Measurements from ENCODE around the gene NWD2.
"Not testable (repeated sequence)": the region's sequence is repeated elsewhere in the genome, so short reads cannot be mapped to it uniquely, and the experiment has no call there.

The NWD2 gene, protein sequence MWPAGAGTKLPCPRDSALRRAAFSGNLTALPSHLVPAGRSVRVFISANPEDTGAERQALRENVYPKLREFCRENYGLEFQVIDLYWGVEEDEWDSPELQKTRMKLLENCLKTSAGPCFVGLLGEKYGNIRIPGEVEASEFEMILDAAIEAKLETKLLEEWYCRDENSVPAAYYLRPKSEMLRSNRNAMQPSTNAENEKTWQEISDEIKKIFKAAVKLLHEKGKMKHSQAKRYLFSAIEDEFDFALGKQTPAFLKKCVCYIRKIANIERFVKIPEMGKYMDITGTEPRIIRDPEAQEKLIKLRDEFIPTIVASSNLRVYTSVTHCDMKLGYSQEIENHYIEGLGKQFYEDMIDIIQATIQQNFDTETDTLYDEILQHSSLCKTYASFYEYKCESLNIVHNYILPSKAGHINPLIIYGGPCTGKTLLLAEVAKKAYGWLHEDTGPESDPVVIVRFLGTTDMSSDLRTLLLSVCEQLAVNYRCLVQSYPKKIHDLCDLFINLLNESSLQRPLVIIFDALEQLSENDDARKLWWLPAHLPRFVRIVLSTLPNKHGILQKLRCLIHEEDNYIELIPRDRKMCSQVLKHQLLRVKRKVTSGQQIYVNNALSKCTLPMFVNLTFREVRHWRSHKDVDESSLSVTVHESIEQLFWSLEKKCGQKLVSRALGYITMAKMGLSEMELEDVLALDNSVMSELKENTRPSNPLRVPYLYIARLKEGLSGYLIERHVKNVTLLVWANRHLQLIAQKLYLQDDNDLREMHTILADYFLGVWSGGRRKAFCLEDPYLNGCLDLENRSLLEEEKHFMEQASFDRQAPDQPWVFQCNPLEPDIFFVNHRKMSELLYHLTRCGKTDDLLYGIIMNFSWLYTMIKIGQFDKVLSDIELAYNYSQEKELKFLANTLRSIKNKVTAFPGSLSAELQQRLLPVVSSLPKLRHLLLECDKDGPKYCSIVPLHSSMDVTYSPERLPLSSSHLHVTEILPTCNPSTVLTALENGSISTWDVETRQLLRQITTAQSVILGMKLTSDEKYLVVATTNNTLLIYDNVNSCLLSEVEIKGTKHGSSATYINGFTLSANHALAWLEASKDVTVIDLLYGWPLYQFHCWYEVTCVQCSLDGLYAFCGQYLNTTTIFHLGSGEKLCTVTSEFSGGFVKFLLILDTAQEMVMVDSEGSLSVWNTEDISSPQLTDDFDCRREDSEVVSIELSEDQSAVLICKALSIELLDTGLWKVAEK (N-terminal part only)

DNA sequence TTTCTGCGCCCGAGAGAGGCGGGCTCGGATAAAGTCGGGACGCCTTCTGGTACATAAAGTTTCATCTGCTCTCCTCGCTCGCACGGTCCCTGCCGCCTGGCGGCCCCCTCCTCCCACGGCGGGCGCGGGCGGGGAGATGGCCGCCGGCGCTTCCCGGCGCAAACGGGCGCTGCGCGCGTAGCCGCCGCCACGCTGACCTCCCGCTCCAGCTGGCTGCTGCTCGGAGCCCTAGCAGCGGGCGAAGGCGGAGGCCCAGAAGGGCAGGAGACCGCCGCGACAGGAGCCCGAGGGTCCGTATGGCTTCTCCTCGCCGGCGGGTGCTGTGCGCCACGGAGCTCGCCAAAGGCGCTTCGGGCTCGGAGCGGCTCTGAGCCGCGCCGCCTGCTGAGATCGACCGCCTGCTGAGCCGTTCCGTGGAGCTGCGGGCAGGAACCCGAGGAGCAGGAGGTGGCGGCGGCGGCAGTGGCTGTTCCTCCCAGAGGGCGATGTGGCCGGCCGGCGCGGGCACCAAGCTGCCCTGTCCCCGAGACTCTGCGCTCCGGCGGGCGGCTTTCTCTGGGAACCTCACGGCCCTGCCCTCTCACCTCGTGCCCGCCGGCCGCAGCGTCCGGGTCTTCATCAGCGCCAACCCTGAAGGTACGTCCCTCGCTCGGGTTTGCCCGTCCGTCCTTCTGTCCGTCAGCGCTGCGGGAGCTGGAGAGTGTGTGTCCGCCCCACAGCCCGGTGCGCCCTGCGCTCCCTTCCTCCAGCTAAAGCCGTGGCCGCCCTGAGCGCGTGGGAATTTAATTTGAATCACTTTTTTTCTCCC, at the start of gene NWD2:
Gene NWD2 (plus strand): TSS at position 161 of the 808 bp plus-strand sequence. CDS start 325 bp downstream, at position 486.
- no peak for DNase-seq

DNA sequence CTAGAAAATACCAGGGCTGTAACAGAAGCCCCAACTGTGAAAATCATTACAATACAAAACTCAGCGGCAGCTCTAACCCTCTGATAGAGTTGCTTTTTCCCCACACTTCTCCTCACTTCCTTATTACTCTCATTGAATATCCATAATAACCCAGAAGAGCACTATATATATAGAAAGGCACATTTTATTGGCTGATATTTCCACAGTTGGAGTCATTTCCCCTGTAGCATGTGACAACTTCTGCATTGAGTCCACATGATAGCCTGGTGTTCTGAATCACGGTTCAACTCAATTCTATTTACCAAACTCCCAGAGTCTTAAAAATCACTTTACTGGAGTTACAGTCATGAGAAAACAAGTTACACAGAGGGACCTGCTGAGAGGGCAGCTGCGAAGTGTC, 46.6 kb upstream of the NWD2 start:
- no peak for DNase-seq

DNA sequence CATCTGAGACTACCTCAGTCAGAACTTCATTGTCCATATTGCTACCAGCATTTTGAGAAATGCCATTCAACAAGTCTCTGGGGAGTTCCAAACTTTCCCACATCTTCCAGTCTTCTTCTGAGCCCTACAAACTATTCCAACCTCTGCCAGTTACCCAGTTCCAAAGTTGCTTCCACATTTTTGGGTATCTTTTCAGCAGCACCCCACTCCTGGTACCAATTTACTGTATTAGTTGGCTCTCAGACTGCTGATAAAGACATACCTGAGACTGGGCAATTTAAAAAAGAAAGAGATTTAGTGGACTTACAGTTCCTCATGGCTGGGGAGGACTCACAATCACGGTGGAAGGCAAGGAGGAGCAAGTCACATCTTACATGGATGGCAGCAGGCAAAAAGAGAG, 39.8 kb upstream of the NWD2 start:
- not testable (repeated sequence) for DNase-seq

DNA sequence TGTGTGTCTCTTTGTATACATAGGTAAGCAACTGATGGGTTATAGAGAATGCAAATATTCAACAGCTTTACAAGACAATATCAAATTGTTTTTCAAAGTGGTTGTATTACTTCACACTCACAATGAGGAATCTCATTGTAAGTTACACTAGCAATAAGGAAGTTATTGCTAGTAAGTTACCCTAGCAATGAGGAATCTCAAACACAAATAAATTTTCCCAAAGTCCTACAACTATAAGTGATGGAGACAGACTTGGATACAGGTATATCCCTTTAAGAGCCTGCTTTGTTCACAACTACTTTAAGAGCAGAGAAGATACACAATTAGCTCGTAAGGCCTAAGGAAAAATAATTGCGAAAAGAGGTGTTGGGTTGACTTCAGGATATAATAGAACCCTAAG, 28.3 kb upstream of the NWD2 start:
- DNase-seq, result no peak

DNA sequence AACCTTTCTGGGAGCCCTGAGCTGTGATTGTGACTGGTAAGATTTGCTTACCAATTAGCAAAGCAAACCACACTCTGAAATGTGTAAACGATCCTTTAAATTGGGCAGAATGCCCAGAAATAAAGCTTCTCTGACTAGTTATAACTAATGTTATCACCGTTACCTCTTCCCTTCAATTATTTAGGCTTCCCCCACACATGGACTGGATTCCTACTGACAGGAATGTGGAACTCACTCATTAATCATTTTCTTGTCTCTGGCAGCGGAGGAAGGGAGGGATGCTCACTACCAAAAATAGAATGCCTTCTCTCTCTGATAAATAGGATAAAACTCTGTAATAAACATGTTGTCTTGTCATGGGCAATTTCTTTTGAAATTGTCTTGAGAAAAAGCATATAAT, 25.3 kb upstream of the NWD2 start:
- DNase-seq, result no peak

GRCh38 chr4:37219990-37220389, 24.6 kb upstream of the NWD2 start:
- no peak for DNase-seq

DNA sequence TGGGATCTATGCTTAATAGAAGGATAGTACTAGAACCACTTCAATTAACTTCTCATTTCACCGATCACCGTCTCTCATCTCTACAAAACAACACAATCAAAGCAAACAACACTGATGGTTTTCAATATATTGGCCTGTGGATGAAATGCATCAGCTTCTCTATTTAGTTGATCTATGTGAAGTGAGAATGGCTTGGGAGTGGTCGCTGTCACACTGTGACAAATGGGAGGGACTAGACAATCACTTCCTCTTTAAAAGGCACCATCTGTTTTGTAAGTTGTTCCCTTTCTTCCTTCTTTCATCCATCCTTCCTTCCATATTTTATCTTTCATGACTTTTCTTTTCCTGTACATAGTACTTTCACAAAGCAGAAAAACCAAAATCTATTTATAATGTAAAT, 23.9 kb upstream of the NWD2 start:
- DNase-seq, result no peak

GRCh38 chr4:37223732-37224131, 20.8 kb upstream of the NWD2 start:
- DNase-seq, result no peak

GRCh38 chr4:37224854-37225253, 19.7 kb upstream of the NWD2 start:
- no peak for DNase-seq

DNA sequence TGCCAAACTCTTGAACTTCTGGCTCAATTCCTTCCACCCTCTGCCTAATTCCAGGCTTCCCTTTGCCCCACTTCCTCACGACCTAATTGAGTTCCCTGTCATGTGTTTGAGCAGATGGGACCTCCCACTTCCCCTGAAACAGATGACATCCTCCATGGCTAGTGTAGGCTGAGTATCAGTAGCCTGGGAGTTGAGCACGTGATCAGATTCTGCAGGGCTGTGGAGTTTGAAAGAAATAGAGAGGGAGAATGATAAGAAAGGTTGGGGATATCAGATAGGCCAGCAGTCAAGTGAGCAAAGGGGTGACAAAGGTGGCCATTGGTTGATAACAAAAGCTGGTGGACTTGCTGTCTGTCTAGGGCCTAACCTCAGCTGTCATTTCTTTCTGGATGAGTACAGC, 18.8 kb upstream of the NWD2 start:
- no peak for DNase-seq

DNA sequence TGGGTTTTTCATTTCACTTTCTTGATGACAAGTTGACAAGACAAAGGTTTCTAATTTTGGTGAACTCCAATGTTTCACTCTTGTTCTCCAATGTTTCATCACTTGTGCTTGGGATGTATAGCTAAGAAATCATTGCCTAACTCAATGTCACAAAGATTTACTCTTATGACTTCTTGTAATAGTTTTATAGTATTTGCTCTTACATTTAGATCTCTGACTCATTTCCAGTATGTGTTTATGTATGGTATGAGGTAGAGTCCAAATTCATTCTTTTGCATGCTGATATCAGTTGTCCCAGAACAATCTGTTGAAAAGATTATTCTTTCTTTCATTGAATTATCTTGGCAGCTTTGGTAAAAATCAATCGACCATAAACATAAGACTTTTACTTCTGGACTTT, 12.2 kb upstream of the NWD2 start:
- DNase-seq, result no peak

DNA sequence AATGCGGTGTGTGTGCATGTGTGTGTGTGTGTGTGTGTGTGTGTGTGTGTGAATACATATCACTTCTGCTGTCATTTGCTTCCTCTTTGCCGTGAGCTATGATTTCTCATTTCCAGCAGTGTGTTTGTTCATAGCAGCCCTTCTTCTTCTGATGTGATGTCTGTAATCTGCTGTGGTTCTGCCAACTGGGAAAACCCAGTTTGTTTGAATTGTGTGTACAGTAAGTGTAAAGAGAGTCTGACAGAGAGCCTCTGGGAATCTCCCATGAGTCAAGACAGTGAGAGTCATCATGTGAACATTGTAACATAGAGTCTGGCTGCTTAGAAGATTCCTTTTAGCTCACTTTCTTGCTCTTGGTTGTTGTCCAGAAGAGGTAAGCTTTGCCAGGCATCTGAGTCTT, 8.4 kb upstream of the NWD2 start:
- no peak for DNase-seq

- no peak for DNase-seq
These were observed 2.9 kb upstream of the NWD2 start for GRCh38 chr4:37241647-37242046.

- DNase-seq, result no peak
These were observed 1.5 kb upstream of the NWD2 start for GRCh38 chr4:37243051-37243450.

DNA sequence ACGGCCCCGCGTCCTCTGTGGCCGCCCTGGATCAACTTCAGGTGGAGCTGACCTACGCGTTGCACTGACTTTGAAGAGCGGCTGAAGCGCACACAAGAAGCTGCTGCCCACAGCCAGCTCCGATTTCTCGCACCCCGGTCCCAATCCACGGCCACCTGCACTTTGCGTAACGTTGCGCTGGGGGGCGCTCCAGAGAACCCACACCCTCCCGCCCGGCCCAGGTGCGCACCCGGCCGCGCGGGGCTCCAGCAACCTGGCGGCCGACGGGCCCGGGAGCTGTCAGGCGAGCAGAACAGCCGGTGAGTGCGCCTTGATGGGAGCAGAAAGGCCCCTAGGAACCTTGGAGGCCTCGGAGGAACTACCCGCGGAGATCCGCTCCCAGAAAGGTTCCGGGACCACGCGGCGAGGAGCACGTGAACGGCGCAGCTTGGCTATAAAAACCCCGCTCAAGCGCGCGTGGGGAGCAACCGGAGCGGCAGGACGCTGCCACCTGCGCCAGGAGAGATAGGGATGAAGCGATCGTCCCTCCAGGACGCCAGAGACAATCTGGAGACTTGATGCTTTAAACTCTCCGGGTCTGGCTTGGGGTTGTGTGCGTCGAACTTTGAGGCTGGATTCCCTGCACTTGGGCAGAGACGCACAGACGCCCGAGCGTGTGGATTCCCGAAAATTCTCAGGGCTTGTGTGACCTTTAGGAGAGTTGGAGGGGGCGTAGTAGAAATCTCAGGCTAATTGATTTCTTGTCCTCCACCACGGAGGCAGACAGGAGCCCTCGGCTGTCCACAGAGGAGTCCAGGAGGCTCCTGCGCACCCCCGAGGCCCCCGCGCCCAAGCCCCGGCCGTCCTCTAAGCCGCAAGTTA, 591 bp upstream of the NWD2 start:
- no peak for DNase-seq

DNA sequence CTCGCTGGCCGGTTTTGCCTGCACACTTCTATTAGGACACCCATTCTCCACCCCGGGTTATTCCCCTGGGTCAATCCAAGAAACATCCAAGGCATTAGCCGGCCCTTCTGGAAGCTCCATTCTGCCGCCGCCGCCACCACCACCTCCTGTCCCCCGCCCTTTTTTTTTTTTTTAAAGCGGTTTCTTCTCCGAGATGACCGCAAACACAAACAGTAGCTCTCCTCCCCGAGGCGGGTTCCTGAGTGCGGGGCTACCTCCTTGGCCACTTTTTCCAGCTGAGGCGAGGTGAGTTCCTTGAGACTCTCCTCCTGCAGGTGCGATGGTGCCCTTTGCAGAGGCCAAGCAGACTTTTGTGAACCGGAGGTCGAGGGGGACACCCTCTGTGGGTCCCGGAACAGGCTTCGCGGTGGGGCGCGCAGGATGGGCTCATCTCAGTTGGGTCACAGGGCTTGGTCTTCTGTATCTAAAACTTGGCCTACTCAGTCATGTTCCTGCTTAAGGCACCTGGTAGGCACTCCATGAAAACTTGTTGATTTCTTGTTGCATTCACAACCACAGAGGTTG, 930 bp downstream of the NWD2 start:
- no peak for DNase-seq

DNA sequence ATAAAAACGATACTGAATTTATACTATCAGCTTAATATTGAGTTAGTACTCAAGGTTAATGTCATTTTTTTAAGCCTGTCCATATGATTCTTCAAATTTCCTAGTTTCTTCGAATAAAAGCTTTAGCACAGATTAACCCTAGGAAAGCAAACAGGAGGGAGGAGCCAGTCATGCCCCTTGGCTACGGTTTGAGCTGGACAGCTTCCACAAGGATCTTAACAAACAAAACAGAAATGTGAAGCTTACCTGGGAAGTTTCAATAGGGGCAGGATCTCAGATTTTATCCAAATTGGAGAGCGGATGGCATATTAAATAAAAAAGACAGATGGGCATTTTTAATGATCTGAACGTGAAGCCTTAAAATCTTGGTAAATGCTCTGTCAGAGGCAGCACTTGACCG, 2.3 kb downstream of the NWD2 start:
- DNase-seq, result no peak

DNA sequence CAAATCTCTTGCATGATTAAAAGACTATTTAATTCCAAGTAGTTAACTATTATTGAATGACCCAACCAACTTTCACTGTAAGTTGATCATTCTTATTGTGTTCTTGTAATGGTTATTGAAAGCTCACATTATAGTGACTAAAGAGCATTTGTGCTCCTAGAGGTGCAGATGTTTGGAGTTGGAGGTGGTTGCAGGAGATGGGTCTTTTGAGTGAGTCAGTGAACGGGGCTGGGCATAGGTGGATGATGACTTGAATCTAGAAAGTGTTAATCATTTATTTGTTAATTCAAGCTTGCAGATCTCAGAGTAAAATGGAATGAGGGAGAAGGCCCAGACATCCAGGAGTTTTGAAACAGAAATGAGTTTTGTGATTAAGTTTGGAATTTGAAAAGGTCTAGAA, 13.7 kb downstream of the NWD2 start:
- DNase-seq, result no peak

DNA sequence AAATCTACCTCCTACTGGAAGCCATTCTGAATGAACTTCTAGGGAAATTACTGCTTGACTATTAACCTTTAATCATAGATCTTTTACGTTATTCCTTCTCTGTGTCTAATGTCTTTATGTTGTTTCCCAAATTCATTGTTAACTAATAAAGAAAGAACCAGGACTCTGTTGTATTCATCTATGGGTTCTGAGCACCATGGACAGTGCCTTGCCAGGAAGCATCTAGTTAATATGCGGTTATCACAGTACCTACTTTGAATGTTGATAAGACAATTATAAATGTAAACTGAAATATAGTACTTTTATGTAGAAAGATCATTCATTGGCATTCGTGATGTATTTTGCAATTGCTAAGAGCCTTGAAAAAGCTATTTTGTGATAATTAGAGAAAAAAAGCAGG, 23.8 kb downstream of the NWD2 start:
- no peak for DNase-seq

DNA sequence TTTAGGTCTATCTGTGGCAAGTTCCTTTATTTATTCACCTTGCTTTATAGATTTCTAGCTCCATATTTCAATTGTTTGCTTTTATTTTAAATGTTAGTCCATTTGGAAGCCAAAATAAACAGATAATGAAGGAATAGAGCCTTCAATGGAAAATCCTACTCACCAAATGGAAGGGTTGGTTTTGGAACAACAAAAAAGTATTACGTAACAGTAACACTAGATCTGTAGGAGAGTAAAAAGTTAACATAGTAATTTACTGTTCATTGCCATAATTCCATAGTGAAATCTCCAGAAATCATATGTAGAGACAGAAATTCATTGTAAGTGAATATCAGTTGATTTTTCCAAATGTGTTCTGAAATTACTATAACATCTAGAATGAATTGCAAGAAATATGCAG, 34.6 kb downstream of the NWD2 start:
- DNase-seq, result no peak

- DNase-seq, result no peak
These were observed 35.5 kb downstream of the NWD2 start for GRCh38 chr4:37279894-37280592.

All from NCI-H2227 treated with DMSO at 0.1 percent for 48 hours (cell line).